ENCODE data around the gene ACSM6.

Gene ACSM6

DNA sequence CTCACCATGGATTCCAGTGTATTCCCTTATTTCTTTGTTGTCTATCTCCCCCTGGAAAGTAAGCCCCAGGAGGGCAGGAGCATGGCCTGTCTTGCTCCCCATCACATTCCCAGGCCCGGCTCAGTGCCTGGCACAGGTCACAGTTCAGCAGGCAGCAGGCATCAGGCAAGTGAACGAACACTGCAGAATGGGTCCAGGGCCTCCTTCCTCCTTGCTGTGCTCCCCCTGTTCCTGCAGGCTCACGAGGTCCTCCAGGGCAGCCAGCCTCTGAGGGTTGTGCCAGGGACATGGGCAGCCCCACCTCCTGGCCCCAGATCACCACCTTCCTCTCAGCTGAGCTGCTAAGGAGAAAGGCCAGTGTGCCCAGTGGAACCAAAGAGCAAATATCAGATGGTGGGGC lies 55.0 kb downstream of the ACSM6 start:
- no peak for TF ChIP-seq CTCF (IDR thresholded peaks at IDR 0.05; ENCODE audit: control insufficient read depth, insufficient read depth, low read depth, low read length, missing control alignments)
- DNase-seq (ENCODE audit: low read depth): no peak
- no peak overlapping the region for H3K4me3 ChIP-seq (ENCODE audit: control insufficient read depth, low read depth, low read length)

GRCh38 chr10:95249467-95249866 lies 55.4 kb downstream of the ACSM6 start:
- no peak overlapping the region for H3K4me3 ChIP-seq (ENCODE audit: control insufficient read depth, low read depth, low read length)
- no peak for DNase-seq (ENCODE audit: low read depth)
- no peak for TF ChIP-seq CTCF (IDR thresholded peaks at IDR 0.05; ENCODE audit: control insufficient read depth, insufficient read depth, low read depth, low read length, missing control alignments)

- TF ChIP-seq CTCF (IDR thresholded peaks at IDR 0.05; ENCODE audit: control insufficient read depth, insufficient read depth, low read depth, low read length, missing control alignments): no peak
Measured at GRCh38 chr10:95250856-95251255, 56.8 kb downstream of the ACSM6 start.

GRCh38 chr10:95253007-95253406 lies 59.0 kb downstream of the ACSM6 start:
- no peak for TF ChIP-seq CTCF (IDR thresholded peaks at IDR 0.05; ENCODE audit: control insufficient read depth, insufficient read depth, low read depth, low read length, missing control alignments)
- DNase-seq (ENCODE audit: low read depth): no peak
- no peak overlapping the region for H3K4me3 ChIP-seq (ENCODE audit: control insufficient read depth, low read depth, low read length)

More at GRCh38 chr10:95250856-95251255, 56.8 kb downstream of the ACSM6 start:
- DNase-seq (ENCODE audit: low read depth): no peak
- no peak overlapping the region for H3K4me3 ChIP-seq (ENCODE audit: control insufficient read depth, low read depth, low read length)

DNA sequence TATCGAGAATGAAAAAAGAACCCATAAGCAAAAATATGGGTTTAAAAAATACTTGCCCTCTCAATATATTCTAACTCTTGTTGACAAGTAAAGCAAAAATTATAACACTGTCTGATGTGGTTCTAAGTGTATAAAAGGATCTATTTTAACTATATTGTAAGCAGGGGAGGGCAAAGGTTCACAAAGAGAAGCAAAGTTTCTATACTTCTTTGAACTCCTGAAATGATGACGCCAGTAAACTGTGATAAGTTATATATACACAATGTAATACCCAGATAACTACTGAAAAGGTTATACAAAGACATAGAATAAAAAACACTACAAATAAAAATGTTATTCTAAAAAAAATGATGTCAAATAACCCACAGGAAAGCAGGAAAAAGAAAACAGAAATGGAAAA lies 59.6 kb downstream of the ACSM6 start:
- H3K4me3 ChIP-seq (ENCODE audit: control insufficient read depth, low read depth, low read length): no peak overlapping the region
- no peak for DNase-seq (ENCODE audit: low read depth)
- no peak for TF ChIP-seq CTCF (IDR thresholded peaks at IDR 0.05; ENCODE audit: control insufficient read depth, insufficient read depth, low read depth, low read length, missing control alignments)

GRCh38 chr10:95254629-95255028 lies 60.6 kb downstream of the ACSM6 start:
- no peak overlapping the region for H3K4me3 ChIP-seq (ENCODE audit: control insufficient read depth, low read depth, low read length)
- DNase-seq (ENCODE audit: low read depth): no peak
- TF ChIP-seq CTCF (IDR thresholded peaks at IDR 0.05; ENCODE audit: control insufficient read depth, insufficient read depth, low read depth, low read length, missing control alignments): no peak

GRCh38 chr10:95256268-95256667 lies 62.2 kb downstream of the ACSM6 start:
- no peak for TF ChIP-seq CTCF (IDR thresholded peaks at IDR 0.05; ENCODE audit: control insufficient read depth, insufficient read depth, low read depth, low read length, missing control alignments)
- no peak for DNase-seq (ENCODE audit: low read depth)
- H3K4me3 ChIP-seq (ENCODE audit: control insufficient read depth, low read depth, low read length): no peak overlapping the region
